NK-92 (cell line): ENCODE measurements around the gene FOXP1.

ENCODE experiments used
- DNase-seq: peaks from one replicate; lab custom pipeline; 2025; ENCODE audit not compliant: unreplicated experiment; lab: John Stamatoyannopoulos, UW

FOXP1 gene

DNA sequence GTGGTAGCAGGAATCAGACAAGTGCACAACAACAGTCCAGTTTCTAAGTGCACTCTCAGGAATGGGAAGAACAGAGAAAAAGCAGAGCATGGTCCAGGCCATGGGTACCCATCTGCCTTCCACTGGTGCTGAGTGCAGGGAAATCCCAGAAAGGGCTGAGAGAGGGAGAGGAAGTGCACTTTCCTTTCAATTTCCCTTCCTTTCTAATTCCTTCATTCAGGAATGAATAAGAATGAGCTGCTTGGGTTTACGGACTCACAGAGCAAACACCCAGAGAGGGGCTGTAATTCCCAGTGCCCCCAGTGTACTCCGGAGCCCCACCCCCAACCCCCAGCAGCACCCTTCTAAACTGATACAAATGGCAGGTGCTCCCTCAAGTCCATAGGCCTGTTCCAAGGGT lies 300.6 kb downstream of the FOXP1 start:
- no peak for DNase-seq

DNA sequence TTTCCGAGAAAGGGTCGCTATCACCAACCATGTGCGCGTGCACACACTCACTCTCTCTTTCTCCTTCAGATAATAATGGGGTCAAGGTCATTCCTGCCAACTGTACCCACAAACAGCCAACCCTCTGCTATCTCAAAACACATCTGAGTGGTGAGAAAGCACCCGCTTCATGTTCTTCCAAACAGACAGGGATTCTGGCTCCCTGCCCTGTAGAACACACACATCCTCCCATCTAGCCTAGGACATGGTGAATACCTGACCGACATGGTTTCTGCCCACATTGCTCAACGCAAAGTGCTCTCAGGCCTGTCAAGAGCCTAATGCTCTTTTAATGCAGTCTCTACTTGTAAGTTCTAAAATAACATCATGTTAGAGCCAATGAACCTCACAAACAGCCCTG lies 302.2 kb downstream of the FOXP1 start:
- no peak for DNase-seq

DNA sequence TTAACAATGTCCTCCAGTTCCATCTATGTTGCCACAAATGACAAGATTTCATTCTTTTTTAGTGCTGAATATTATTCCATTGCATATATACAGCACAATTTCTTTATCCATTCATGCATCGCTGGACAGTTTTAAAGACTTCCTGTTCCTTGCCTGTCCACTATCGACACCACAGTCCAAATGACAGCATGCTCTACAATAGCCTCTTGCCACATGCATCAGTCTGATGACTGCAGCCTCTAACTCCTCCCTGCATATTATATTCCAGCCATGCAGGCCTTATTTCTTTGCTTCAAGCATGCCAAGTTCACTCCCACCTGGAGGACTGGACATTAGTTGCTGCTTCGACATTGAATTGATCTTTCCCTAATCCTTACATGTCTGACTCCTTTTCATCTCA lies 306.2 kb downstream of the FOXP1 start:
- DNase-seq, result no peak

DNA sequence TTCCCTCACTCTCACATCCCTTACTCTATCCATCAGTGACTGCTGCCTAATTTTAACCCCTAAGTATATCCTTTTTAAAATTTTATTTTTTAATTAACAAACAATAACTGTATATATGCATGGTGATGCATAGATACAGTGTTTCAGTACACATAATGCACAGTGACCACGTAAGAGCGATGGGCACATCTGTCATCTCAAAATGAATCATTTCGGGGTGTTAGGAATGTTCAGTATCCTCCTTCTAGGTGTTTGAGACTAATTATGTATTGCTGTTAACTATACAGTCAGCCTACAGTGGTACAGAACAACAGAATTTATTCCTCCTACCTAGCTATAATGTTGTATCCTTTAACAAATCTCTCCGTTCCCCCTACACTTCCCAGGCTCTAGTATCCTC lies 307.0 kb downstream of the FOXP1 start:
- DNase-seq, result no peak

DNA sequence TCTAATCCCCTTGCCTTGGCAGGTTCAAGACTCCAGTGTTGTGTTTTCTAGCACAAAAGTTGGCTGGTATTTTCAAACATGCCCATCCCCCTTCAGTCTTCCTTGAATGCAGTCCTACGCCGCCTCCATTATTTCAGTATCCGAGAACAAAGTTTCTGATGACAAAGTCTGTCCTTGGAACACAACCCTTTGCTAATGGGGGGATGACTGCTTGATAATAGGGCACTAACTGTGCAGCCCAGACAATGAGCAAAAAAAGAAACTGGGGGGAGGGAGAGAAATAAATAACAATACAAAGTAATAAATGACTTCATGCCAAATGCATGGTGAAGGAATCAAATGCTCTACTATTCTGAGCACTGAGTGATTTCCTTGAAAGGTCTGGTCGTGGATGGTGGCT lies 310.1 kb downstream of the FOXP1 start:
- DNase-seq, result no peak

DNA sequence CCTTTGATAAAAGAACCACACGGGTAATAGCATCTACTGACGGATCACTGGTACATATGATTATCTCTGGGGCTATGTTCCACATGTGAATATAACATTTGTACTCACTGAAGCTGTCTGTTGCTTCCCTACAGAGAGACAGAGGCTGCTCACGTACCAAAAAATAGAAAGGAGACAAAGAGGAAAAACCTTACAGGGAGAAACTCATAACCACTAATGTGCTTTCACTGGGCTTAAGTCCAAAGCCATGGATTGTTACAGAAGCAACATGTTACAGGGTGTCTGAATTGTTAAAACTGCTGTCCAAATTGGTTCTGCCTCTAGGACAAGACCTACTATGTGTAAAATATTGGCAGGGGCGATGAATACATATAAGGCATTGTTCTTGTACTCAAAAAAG lies 311.9 kb downstream of the FOXP1 start:
- DNase-seq, result no peak

DNA sequence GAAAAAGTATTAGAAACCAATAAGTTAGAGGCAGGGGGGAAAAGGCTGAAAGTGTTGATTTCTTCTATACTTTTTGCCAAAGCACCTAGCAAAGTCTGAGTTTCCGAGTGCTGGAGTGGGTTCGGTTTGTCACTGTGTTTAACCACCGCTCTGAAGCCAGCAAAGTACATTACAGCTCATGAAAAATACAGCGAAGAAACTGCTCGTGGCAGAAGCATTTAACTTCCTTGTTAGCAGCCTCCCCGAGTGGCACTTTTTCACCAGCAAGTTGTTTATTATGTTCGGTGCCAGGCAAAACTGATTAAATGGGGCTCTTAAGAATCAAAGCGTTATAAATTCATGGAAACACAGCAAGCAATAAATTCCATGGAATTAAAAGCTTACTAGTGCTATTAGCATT lies 313.6 kb downstream of the FOXP1 start:
- DNase-seq, result no peak

DNA sequence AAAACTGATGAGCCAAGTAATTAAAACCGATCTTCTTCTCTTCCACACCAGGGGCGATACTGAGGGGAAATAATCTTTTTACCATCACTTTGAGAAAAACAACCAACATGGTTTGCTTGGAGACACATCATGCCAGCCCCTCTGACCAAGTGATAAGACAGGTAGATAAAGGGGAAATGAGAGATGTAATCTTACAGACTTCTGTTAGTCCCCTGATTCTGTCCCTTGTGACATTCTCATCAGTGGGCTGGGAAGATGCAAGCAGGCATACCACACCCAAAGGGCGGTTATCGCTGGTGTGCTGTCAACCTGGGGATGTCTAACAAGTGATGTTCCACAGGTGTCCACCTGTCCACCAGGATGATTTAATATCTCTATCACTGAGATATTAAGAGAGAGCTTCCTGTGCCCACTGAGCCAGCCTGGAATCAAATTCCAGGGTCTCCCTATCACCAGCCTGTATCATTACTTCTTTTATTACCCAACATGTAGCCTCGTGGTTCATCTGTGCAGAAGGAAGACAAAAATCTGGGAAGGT lies 315.0 kb downstream of the FOXP1 start:
- DNase-seq, result no peak

DNA sequence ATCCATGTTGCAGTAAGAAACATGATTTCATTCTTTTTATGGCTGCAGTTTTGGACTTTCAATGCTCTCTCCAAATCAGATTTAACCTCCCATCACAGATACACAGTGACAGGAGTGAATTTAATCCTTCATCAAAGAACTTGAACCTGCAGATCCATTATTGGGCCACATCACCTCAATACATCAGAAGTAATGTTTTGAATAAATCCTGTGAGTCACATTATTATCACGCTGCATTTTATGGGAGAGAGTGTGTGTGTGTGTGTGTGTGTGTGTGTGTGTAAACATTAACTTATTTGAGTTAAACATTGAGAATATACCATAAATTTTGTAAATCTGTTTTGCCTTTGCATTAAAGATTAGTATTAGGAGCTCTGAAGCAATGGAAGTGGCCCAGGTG lies 316.7 kb downstream of the FOXP1 start:
- no peak for DNase-seq

DNA sequence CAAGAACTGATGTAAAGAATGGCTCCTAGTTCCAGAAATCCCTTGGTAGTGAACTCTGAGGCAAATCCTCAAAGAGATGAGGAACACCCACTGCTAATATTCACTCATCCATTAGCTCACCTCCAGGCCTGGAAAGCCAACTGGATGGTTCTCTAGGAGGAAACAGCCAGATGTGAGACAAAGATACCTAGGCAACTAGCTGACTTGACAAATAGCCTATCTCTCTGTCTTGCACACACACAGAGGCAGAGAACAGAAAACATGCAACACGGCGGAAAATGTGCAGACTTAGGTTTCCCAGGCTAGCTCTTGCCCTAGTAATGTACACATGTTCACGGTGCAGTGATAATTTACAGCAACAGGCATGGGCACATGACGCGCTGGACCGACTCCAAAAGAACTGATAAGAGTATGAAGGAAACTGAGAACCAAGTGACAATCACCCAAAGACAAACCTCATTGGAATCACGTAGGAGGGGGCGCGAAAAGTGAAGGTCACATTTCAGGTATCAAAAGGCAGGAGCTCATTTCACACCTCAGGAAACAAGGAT lies 318.1 kb downstream of the FOXP1 start:
- DNase-seq, result no peak

DNA sequence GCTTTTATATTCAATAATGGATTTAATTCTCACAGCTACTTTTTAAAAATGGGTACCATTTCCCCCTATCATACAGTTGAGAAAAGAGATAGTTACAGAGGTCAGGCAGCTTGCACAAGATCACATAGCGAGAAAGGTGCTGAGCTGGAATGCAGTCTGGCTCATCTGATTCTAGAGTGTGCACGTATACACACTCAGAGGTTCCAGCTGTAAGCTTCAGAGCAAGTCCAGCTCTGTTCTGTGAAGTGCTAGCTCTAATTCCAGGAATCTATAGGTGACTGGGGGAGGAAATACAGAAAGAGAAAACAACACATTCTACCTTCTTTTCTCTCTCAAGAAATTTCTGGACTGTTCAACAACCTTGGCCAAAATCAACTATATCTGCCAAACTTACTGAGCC lies 318.7 kb downstream of the FOXP1 start:
- no peak for DNase-seq

DNA sequence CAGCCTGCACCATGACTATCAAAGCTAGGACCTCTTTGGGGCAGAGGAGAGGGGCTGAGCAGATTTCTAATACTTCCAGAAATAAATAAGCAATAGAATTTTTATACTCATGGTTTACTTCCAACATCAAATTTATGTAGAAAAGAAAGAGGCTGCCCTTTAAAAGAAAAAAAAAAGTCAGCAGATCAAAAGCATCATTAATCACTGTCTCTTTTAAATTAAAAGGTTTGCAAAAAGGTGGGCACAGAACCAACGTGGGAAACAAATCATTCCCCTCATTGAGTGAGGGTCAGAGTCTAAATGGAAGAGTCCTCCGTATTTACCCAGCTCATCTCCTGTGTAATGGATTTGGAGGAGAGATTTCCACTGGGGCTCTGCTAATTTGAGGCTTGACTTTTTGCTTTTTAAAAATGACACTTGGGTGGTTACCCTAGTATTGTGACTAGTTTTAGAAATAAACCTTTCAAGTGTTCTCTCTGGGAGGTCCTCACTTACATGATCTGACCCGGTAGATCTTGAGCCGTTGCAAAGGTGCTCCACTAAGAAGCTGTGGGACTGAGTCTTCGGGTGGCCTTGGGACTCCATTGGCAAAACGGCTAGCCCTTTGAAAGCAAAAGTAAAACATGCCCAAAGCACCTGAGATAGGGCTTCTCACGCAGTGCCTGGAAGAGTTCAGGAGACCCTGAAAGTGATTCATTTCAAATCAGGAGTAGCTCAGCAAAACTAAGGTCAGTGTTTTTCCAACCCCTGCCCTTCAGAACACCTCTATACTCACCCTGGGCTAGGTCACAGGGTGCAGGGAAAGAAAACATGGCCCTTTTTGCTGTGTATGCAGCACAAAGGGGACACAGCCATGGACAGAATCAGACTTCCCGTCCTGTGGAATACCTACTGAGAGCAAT lies 320.9 kb downstream of the FOXP1 start:
- DNase-seq, result no peak

DNA sequence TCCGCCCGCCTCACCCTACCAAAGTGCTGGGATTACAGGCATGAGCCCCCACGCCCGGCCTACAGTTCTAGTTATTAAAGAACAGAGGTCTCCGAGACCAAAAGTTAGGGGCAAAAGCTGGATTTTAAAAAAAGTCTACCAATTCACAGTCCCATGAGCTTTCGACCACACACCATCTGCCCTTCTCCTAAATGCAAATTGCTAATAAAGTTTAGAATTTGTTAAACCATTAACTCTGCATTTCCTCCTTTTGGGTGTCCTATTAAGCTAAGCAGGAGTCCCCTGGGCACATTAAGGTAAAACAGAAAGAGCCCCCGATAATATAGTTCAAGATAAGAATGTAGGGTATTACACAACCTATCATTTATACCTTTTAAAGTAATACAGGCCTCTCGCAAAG lies 322.7 kb downstream of the FOXP1 start:
- no peak for DNase-seq

DNA sequence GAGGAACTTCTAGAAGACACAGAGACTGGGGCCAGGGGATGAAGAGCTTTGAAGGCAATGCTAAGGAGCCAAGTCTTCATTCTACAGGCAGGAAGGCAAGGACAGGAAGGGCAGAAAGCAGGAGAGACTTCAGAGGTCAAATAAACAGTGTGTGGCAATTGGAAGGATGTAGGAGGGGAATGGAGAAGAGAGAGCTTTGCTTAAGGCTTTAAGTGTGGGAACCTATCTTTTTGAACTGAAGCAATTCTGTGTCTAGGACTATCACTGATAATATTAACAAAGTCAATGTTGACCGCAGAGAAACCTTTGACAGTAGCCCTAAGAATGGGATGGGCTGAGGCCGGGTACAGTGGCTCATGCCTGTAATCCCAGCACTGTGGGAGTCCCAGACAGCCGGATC lies 325.0 kb downstream of the FOXP1 start:
- DNase-seq, result no peak

DNA sequence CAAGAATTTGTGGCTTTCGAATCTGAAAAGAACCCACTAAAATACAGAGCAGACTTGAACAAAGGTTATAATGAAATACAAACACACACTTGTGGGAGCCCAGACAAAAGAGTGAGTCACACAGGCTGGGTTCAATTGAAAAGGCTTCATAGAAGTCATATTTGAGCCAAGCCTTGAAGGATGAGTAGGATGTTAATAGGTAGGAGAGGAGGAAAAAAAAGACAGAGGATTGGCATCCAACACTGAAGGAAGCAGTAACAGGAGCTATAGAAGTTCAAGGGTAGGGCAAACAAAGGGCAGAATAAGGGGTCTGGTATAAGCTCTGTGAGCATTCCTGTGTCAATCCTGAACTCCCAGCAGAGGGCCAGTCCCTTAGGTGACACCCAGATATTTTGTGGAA lies 325.4 kb downstream of the FOXP1 start:
- DNase-seq, result no peak

DNA sequence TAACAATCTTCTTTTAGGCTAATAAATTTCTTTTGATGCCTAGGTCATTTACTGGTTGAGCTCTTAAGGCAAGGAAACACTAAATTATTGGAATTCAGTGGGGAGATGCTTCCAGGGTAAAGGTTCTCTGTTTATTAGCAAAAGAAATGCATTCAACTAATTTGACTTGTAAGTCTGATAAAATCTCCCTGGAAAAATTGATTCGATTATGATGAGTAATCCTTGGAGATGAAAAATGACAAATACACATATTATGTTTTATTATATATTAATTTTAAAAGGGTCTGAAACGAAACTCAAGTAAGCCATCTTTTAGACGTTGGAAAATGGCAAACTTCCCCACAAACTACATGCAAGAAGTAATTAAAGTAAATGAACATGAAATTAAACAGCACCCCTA lies 328.0 kb downstream of the FOXP1 start:
- DNase-seq, result no peak

DNA sequence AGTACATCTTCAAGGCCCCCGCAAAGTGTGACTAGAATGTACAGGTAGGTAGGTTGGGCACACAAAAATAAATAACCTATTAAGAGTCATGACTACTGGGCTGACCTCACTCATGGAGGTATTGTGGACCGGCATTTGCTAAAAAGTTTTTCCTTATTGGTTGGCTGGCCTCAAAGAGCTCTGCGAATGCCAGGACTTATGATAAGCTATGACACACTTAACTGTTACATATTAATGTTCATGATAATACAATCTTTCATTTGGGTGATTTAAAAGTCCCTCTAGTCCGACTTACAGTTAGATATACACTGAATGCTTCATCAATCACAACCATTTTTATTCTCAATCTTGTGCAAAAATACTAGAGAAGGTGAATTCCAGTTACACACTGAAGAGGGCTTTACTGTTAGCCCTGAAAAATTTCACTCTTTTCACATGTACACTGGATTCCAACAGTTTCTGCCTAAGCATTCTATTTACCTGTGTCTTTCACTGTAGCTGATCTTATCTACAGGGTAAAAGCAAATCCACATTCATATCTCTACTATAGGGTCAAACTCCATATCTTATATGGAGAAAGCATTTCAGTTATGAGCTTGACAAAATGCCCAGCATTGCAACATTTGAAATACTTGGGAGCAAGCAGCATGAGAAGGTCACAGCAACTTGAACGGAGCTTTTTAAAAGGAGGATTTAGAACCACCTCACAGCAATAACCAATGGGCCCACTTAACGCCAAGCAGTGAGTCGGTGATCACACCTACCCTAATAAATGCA lies 329.1 kb downstream of the FOXP1 start:
- DNase-seq, result no peak

DNA sequence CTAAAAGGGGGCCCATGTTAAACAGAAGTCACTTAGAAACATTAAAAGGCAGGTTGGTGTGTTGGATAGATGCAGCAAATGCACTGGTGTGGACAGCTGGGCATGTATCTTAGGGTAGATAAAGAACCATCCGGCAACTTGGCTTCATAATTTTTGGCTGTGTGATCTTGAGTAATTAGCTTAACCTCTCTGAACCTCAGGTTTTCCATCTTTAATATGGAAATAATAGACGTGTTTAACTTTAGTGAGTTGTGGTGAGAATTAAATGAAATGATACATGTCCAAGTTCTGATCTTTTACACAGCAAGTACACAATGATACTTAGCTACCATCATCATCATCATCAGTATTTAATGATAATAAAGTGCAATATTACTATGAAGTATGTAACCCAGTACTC lies 330.4 kb downstream of the FOXP1 start:
- DNase-seq, result no peak

DNA sequence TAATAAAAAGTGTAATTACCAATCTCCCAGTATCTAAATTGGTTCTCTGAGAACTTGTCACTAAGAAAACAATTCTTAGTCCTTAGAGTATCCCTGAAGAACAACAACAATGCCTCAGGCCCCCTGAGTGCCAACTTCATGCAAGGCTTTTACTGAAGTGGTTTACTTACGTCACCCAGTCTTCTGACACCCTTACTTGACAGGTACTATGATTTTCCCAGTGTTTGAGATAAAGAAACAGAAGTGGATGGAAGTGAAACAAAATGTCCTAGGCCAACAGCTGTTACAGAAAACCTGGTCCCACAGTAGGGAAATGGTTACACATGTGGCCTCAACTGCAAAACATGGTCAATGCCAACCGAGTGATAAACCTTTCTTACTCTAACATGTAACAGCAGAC lies 331.1 kb downstream of the FOXP1 start:
- DNase-seq, result no peak

DNA sequence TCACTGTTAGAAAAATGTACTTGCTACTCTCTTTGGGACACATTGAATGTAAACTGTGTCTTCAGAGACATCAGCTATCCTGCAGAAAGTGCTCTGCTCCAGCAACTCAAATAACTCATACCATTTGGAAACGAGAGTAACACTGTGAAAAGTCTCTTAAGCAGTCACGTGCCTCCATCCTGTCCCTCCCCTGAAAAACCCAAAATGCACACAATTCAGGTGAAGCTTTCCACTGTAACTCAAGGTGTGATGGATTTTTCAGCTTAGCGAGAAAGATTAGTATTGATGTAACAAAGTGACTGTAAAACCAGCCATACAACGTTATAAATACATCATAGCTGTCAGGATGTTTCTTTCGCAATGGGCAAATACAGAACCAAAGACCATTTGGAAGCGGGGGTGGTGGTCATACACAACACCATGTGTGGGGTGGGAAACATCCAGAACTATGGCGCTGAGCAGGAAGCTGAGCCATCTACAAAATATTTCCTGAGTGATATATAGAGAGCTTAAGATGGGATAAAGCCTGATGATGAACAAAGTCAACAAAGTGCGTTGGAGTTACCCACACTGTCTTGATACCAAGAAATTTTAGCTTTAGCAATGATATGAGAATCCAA lies 332.3 kb downstream of the FOXP1 start:
- no peak for DNase-seq

DNA sequence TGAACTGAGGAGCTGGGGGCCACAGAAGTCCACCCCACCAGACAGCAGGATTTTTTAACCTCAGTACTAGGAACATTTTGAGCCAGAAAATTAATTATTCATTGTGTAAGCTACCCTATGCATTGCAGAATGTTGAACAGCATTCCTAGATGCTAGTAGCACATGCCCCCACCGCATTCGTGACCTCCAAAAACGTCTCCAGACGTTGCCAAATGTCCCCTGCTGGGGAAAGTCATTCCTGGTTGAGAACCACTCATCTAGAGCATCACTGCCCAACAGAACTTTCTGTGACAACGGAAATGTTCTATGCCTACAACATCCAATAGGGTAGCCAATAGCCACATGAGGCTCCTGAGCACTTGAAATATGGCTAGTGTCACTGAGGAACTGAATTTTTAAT lies 333.5 kb downstream of the FOXP1 start:
- DNase-seq, result no peak

DNA sequence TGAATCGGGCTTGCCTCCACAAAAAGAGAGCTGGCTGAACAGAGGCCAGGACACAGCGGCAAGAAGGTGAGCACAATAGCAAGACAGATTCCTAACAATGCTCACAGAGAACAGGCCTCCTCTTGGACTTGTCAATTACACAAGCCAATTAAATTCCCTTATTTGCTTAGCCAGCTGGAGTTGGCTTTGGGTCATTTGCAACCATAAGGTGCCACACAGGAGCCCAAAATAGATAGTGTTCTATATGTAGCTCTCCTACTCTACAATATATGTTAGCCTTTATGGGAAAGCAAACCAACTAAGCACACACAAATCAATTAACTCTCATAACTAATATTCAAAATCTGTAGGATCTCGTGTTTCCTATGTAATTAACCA lies 335.6 kb downstream of the FOXP1 start:
- DNase-seq, result no peak
